ENCODE results near the gene NIN. TPM values are rescaled to one million over a fixed set of nuclear protein-coding genes. Genes with fewer than 3 reads are reported as not detected.

NIN gene
- total RNA-seq, 1 experiment from 2014 or later: 37.1 TPM

DNA sequence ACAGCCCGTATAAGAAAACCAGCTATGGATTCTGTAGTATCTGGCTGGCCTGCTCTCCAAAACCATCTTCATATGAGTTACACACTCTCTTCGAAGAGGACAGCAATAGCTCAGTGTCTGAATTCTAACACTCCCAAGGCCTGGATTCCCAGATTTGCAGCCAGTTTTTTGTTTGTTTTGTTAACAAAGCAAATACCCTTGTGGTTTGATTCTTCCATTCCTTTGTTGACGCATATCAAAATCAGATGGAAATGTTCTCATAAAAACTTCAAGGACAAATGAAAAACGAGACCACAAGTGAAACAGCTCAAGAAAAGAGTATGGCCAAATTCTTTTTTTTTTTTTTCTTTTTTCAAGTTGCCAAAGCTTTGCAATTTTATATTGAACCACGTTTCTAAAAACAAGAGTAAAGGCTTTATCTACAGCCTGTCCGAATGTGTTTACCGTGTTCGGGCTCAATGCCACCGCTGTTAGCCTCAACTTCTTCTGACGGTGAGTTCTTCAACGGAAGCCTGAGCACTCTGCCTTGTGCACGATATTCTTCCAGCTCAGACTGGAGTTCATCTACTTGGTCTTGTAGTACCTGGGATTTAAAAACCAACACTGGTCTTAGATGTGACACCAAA, 67.5 kb downstream of the NIN start:
- DNase-seq (ENCODE audit: low read depth, low spot score): no peak
- Histone ChIP-seq H3K9me3 (ENCODE audit: control insufficient read depth, insufficient read depth, low read depth, low read length) (no peaks in the 10 kb centered on the region), H3K4me1 (ENCODE audit: control insufficient read depth, insufficient read depth, low read length) (no peaks in the 10 kb centered on the region), H3K36me3 (ENCODE audit: control insufficient read depth, insufficient read depth, low read length) (peaks cover 8% of the 10 kb centered on the region; the same call in 1 of the 2 replicates), H3K27ac (ENCODE audit: low read length) (no peak overlapping the region), H3K4me3 (ENCODE audit: low read depth in 2 of 2, low read length in 2 of 2) (no peak overlapping the region), H3K27me3 (ENCODE audit: control insufficient read depth, insufficient read depth, low read length) (no peaks in the 10 kb centered on the region)
- intact Hi-C loops (cut with micrococcal nuclease; ENCODE audit: unreplicated experiment) (no loop called here), in situ Hi-C loops (cut with HindIII; ENCODE audit: low pct_unique_long_range_greater_than_20kb, low sequenced_read_pairs) (no loop called here)
- ChIA-PET CTCF (no interaction called here), POLR2A (interaction anchor here (0.5 kb wide), 1 partner anchor 517 kb away, joined by 5 read pairs; no protein-coding TSS in a partner anchor)
- ATAC-seq: no peak
- TF ChIP-seq SIN3A (IDR thresholded peaks at IDR 0.05; ENCODE audit: borderline replicate concordance, insufficient read depth, low read depth, low read length) (no peak), POLR2AphosphoS5 (IDR thresholded peaks at IDR 0.05; ENCODE audit: low read depth, low read length) (no peak), TCF7L2 (IDR thresholded peaks at IDR 0.05; ENCODE audit: low read depth, low read length) (no peak), REST (IDR thresholded peaks at IDR 0.05; ENCODE audit: insufficient read depth in 1 of 2, low read depth in 2 of 2, low read length in 1 of 2) (no peak)
- TF ChIP-seq, protein P1, sequence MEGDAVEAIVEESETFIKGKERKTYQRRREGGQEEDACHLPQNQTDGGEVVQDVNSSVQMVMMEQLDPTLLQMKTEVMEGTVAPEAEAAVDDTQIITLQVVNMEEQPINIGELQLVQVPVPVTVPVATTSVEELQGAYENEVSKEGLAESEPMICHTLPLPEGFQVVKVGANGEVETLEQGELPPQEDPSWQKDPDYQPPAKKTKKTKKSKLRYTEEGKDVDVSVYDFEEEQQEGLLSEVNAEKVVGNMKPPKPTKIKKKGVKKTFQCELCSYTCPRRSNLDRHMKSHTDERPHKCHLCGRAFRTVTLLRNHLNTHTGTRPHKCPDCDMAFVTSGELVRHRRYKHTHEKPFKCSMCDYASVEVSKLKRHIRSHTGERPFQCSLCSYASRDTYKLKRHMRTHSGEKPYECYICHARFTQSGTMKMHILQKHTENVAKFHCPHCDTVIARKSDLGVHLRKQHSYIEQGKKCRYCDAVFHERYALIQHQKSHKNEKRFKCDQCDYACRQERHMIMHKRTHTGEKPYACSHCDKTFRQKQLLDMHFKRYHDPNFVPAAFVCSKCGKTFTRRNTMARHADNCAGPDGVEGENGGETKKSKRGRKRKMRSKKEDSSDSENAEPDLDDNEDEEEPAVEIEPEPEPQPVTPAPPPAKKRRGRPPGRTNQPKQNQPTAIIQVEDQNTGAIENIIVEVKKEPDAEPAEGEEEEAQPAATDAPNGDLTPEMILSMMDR (IDR thresholded peaks at IDR 0.05): no peak
- no TSS peak for BruUV-seq (replicated peaks)

- DNase-seq (ENCODE audit: low read depth, low spot score): no peak
- Histone ChIP-seq H3K36me3 (ENCODE audit: control insufficient read depth, insufficient read depth, low read length) (peaks cover 8% of the 10 kb centered on the region; the same call in 1 of the 2 replicates), H3K27ac (ENCODE audit: low read length) (no peak overlapping the region), H3K9me3 (ENCODE audit: control insufficient read depth, insufficient read depth, low read depth, low read length) (no peaks in the 10 kb centered on the region), H3K4me1 (ENCODE audit: control insufficient read depth, insufficient read depth, low read length) (no peaks in the 10 kb centered on the region), H3K4me3 (ENCODE audit: low read depth in 2 of 2, low read length in 2 of 2) (no peak overlapping the region), H3K27me3 (ENCODE audit: control insufficient read depth, insufficient read depth, low read length) (no peaks in the 10 kb centered on the region)
- in situ Hi-C loops (cut with HindIII; ENCODE audit: low pct_unique_long_range_greater_than_20kb, low sequenced_read_pairs) (no loop called here), intact Hi-C loops (cut with micrococcal nuclease; ENCODE audit: unreplicated experiment) (no loop called here)
- BruUV-seq (replicated peaks): no TSS peak
- TF ChIP-seq, protein P1 (IDR thresholded peaks at IDR 0.05): no peak
- ATAC-seq: no peak
- CTCF ChIA-PET: interaction anchor here (0.6 kb wide), 1 partner anchor 26 kb away, joined by 4 read pairs; no protein-coding TSS in a partner anchor
- POLR2A ChIA-PET: interaction anchor here (0.7 kb wide), 1 partner anchor 95 kb away, joined by 3 read pairs; no protein-coding TSS in a partner anchor
These were observed 68.0 kb downstream of the NIN start for GRCh38 chr14:50762931-50763300.
